GM12865 (cell line): ENCODE results near the gene VEZT.

Source experiments
- DNase-seq: peaks from one replicate; pipeline ENCODE4 v3.0.0; 2010; ENCODE audit warnings: low read depth
- H3K4me3 ChIP-seq: 2 replicates; pipeline ENCODE4 v1.5.1; 2011; ENCODE audit warnings: mild to moderate bottlenecking, low read depth, low read length, control low read depth
- CTCF ChIP-seq: IDR thresholded peaks from 2 replicates; pipeline ENCODE4 v1.5.1; 2011; ENCODE audit warnings: low read length, control low read depth, low read depth, inconsistent platforms; ENCODE audit not compliant: insufficient read depth; ENCODE audit errors: missing control alignments

The VEZT gene

DNA sequence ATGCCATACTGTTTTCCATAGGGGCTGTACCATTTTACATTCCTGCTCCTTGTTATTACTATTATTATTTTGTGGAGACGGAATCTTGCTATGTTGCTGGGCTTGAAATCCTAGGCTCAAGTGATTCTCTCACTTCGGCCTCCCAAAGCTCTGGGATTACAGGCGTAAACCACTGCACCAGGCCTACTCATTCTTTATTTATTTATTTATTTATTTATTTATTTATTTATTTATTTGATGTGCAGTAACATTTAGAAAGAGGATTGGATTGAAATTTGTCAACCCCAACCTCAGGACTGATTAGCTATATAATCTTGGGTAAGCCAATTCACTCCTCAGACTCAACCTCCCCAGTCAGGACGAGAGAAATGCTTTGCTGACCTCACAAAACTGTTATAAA lies 107.9 kb downstream of the VEZT start:
- no peak for TF ChIP-seq CTCF
- no peak overlapping the region for H3K4me3 ChIP-seq
- no peak for DNase-seq

DNA sequence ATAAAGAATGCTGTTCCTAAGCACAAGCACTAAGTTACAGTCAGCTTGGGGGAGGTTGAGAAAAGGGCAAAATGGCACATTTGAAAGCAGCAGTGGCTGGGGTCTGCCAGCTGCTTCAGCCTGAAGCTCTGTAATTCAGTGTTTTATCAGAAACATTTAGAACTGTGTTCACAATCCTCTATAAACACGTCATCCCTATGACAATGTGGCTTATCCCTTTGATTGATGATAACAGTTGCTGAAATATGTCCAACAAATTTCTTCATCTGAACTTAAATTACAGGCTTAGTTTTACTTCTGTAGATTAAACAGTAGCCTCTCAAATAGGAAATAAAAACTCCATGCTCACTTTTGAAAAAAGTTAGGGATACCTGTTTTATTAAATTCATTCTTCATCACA lies 108.8 kb downstream of the VEZT start:
- no peak for TF ChIP-seq CTCF
- H3K4me3 ChIP-seq = no peak overlapping the region
- DNase-seq = no peak

GRCh38 chr12:95326855-95327254 lies 109.2 kb downstream of the VEZT start:
- no peak overlapping the region for H3K4me3 ChIP-seq
- TF ChIP-seq CTCF = no peak
- no peak for DNase-seq

DNA sequence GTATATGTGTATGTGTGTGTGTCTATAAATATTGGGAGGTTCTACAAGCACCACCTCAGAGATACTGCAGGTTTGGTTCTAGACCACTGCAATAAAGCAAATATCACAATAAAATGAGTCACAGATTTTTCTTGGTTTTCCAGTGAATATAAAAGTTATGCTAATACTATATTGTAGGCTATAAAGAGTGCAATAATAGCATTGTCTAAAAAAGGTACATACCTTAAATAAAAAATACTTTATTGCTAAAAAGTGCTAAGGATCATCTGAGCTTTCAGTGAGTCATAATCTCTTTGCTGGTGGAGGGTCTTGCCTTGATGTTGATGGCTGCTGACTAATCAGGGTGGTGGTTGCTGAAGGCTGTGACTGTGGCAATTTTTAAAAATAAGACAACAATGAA lies 111.1 kb downstream of the VEZT start:
- no peak overlapping the region for H3K4me3 ChIP-seq
- TF ChIP-seq CTCF = no peak
- no peak for DNase-seq

- H3K4me3 ChIP-seq = no peak overlapping the region
- no peak for TF ChIP-seq CTCF
- DNase-seq = no peak
Observed at GRCh38 chr12:95335948-95336347, 118.3 kb downstream of the VEZT start.

DNA sequence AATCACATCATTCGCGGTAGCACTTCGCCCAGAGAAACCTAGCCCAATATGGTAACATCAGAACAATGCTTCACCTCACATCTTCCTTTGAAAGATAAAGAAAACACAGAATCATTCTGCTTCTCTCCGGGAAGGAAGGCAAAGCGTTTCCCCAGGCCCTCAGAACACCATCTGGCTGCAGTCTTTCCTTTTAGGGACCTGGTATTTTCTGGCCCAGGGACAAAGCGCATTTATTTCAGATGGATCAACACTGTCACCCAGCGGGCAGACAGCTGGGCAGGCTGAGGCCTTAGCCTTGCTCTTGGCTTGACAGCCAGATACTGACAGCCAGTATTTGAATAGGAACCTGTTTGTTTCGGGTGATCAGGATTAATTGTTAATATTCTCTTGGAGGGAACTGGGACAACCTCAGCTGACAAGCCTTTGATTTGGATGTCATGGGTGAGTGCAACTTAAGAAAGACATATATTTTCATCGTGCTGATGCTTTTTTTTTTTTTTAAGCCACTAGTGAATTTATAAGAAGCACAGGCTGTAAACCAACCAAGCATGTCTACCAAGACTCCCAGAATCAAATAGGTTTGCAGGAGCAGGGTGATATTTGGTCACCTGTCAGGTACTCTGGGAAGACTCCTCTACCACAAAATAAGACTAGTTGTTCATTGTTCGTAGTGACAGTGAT lies 118.9 kb downstream of the VEZT start:
- peak; percentile 16 for TF ChIP-seq CTCF
- no peak overlapping the region for H3K4me3 ChIP-seq
- peak; percentile 19 for DNase-seq

DNA sequence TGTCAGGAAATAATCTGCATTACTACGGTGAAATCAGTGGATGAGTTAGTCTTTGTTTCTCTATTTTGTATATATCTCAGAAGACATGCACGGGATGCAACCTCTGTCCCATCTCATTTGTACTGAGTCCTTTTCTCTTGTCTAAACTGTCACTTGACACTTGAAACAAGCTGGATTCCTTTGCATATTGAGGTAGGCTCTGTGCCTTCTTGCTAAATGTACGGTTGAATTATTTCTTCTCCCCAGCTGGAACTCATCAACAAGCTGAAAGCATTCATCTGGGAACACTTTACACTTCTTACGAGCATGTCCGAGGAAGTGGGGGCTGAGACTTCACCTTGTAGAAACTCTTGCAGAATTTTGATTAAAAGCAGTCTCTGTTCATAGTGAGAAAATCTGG lies 119.5 kb downstream of the VEZT start:
- no peak for DNase-seq
- TF ChIP-seq CTCF = no peak
- no peak overlapping the region for H3K4me3 ChIP-seq
